Cardiac septum (tissue), 1 donor: Measurements from ENCODE around the gene ANKRD63. TPM values are rescaled to one million over a fixed set of nuclear protein-coding genes. Genes with fewer than 3 reads are reported as not detected.

ENCODE experiments used
- DNase-seq: peaks from one replicate; pipeline ENCODE4 v3.0.0-alpha.2; 2020; ENCODE audit warnings: low spot score
- intact Hi-C: fragments of 100-400 bp; cut with DNase I; formaldehyde crosslinking; loops from one replicate; pipeline ENCODE4 v1.14.0; 2022
- total RNA-seq: library from RNA; stranded (reverse); fragmentation: NEBNext Ultra II Directional; extraction: Animal tissue kit (Norgen Biotek cat#: 25700); gene quantifications from one replicate; pipeline ENCODE4 v1.2.1, GENCODE V29; 2021
- donor health status: DM: no; HTN: no; CAD: no.

ANKRD63 gene
- total RNA-seq, 1 donor from 2014 or later = not detected

DNA sequence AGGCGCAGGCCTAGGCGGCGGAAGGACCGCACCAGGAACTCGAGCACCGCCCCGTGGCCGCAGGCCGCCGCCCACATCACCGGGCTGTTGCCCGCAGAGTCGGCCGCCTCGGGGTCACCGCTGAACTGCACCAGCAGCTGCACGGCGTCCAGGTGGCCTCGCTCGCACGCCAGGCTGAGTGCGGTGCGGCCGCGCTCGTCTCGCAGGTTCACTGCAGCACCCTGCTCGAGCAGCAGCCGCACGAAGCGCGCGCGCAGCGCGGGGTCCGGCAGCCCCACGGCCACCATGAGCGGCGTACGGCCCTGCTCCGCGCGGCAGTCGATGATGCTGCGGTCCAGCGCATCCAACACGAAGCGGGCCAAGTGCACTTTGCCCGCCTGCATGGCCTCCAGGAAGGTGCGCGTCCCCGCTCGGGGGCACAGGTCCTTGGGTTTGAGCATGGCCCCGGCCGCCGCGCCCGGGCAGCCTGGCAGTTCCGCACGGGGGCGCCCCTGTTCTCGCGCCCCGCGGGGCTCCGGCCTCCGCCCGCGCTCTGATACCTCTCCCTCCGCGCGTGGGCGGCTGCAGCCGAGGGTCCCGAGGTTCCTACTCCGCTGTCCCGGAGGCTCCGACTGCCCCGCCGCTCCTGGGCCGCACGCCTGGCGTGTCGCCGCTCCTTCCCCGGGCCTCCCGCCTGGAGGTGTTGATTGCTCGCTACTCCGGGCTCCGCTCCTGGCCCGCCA is 556 bp downstream of the ANKRD63 start:
- intact Hi-C loops = loop anchor here (5.0 kb wide), 1 partner anchor 75 kb away; the partner anchor contains the start of gene DISP2

DNA sequence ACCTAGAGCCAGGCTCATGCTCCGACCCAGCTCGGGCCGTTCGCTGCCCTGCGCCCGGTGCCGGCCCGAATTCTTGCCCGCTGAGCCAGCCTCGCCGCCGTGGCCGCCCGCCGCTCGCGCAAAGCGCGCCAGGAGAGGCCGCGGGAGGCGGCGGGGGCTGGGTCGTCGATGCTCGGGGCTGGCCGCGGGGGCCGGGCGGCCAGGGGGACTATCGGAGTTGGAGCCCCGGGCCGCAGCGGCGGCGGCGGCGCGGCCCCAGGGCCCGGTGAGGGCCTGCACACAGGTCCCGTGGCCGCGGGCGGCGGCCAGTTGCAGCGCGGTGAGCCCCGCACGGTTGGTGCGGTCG is 1.1 kb downstream of the ANKRD63 start:
- intact Hi-C loops = loop anchor here (2.0 to 5.0 kb wide), 2 partner anchors 76 to 141 kb away; partner anchors contain the start of gene DISP2
- no peak for DNase-seq

More for the DNA sequence above, 556 bp downstream of the ANKRD63 start:
- DNase-seq = peak; percentile 87

DNA sequence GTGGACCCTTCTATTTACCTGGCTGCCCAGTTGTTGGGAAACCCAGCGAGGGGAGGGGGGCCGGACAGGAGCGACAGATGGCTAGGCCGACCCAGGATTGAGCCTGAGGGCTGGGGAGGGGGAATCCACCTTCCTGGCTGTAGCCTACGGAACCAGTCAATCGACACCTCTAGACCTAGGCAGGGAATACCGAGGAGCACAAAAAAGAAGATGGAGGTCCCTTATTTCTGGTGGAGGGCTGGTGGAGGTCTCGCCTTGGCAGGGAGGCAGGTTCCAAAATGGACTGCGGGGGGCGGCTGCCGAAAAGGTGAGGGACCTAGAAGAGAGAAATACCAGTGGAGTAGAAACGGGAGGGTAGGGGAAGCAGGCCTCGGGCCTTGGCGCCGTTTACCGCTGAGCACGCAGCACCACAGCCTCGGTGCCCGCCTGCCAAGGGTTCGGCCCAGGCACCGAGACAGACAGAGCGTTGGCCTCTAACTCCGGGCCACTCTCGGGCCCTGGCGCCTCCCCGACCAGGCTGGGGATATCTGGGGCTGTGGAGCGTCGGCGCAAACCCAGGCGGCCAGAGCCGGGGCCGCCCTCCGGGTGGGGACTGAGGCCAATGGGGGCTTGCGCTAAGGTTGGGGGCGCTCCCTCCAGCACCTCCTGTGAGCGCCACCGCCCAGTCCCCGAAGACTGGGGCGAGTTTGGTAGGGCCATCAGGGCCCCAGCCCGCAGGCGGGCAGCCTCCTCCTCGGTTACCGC is 1.6 kb downstream of the ANKRD63 start:
- intact Hi-C loops = loop anchor here (2.0 to 5.0 kb wide), 2 partner anchors 76 to 142 kb away; partner anchors contain the start of gene DISP2
- no peak for DNase-seq

DNA sequence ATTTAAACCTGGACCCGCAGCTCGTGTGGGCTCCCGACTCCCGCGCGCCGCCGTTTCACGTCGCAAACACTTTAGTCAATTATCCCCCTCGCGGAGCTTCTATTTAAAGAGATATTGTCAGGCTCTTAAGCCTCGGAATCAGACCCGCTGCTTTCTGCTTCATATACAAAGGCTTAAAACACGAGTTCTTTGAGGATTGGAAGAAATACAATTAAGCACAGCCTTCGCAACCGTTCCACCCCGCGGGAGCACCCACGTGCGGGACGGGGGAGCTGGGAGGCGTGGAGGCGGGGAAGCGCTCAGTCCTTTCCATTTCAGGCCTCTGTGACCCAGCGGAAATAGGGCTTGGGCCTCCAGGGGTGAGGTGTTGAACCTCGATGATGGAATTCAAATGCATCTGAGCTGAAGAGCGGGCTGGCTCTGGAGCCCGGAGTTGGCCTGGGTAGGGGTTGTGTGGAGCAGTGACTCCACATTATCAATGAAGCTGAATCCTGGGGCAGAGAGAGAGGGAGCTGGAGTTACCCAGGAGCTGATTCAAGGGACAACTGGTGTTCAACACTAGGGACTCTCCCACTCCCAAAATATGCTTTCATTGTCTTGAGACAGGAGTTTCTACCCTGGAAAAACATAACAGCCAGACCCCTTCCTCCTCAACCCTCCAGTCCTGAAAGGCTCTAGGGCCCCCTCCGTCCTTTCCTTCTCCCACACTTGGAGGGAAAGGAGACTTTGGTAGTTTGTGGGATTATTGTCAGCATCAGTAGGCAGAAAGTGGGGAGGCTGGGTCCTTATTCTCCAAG is 2.4 kb downstream of the ANKRD63 start:
- no peak for DNase-seq
- intact Hi-C loops = loop anchor here (2.0 to 5.0 kb wide), 2 partner anchors 77 to 142 kb away; partner anchors contain the start of gene DISP2

DNA sequence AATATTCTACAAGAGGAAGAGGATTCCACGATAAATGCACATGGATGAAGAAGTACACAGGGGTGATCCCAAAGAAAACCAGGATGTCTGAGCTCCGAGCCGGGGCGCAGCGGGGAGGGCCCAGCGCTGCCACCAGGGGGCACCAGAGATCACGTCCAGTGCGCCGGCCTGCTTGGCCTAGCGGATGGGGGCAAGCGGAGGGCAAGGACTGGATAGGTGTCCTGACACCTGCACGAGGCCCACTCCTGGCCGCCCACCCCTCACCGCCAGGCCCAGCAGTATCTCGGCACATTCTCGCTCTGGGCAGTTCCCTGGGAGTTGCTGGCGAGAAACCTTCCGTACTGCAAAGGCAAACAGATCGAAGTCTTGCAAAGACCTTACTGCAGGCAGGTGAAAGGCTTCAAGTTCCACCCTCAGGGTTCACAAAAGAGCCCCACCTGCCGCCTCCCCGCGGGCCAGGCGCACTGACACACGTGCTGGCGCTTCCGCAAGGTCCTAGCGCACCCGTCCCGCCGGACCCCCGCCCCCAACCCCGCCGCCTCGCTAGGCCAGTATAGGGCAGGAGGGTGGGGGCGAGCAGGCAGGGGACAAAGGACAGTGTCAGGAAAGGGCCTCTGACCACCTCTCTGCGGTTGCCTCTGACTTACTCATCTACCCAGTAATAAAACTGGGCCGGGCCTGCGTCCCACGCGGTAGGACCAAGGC is 3.3 kb downstream of the ANKRD63 start:
- DNase-seq = peak; percentile 89
- intact Hi-C loops = loop anchor here (1.0 to 5.0 kb wide), 3 partner anchors 31 to 143 kb away; partner anchors contain the start of gene DISP2

DNA sequence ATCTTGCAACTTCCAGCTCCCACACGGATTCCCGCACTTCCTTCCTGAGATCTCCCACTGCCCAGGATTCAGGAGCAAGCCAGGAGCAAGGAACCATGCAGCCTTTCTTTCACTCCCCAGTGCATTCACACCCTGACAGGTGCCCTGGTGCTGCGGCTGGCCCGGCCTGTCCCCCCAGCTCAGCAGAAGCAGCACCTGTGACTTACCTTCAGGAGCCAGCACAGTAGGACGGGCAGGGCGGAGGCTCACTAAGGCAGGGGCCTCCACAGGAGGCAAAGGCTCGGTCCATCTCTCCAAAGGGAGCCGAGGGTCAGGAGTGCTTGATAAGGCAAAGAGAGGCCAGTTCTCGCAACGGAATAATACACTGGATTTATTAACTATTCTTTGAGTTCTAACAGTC is 4.8 kb downstream of the ANKRD63 start:
- DNase-seq = no peak
- intact Hi-C loops = no loop called here

DNA sequence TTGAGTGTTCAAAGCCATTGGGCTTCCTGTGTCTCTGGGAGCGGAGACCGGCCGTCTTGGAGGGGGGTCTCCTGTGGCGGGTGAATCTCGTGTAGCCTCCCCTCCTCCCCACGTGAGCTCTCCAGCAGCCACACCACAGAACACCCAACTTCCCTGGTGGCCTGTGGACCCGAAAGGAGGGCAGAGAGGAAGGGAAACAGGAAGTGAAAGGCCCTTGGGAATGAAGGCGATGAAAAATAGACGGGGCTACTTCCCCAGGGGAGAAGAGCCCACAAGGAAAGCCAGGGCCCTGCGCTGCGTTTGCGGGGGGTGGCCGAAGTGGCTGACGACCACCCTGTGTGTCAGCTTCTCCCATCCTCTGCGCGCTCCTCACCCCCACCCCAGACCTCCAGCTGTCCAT is 5.4 kb downstream of the ANKRD63 start:
- intact Hi-C loops = no loop called here
- no peak for DNase-seq

DNA sequence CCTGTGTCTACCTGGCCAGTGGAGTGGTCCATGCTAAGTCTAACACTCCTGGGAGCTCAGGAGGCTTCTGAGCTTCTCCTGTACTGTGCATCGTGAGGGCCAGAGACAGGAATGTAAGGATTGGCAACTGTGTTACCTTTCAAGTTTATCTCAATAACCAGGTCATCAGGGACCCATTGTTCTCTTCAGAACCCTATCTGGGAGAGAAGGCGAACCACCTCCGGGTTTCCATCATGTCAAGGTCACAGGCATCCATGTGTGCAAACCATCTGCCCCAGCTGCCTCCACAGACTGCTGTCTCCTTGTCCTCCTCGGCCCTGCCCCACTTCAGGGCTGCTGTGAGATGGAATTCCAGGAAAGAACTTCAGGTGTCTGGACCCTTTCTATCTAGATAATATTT is 5.9 kb downstream of the ANKRD63 start:
- no peak for DNase-seq
- intact Hi-C loops = no loop called here

DNA sequence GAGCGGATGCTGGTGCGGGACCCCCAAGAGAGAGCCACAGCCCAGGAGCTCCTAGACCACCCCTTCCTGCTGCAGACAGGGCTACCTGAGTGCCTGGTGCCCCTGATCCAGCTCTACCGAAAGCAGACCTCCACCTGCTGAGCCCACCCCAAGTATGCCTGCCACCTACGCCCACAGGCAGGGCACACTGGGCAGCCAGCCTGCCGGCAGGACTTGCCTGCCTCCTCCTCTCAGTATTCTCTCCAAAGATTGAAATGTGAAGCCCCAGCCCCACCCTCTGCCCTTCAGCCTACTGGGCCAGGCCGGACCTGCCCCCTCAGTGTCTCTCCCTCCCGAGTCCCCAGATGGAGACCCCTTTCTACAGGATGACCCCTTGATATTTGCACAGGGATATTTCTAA is 6.9 kb downstream of the ANKRD63 start:
- intact Hi-C loops = loop anchor here (2.0 kb wide), 1 partner anchor 59 kb away; no protein-coding TSS in a partner anchor
- no peak for DNase-seq

DNA sequence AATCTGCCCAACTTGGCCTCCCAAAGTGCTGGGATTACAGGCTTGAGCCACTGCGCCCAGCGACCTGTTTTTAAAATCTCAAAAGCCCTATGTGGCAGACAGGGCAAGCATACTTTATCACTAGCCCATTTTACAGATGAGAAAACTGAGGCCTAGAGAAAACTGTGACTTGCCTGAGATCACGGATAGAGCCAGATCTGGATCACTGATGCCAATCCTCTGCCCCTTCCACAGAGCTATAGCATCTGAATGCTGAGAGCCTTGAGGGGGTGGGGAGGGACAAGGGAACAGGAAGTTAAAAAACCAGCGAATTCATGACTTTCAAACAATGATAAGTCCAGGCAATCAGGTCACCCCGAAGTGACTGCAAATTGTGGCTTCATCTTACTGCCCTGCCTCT is 7.3 kb downstream of the ANKRD63 start:
- DNase-seq = no peak
- intact Hi-C loops = loop anchor here (2.0 kb wide), 1 partner anchor 59 kb away; no protein-coding TSS in a partner anchor

DNA sequence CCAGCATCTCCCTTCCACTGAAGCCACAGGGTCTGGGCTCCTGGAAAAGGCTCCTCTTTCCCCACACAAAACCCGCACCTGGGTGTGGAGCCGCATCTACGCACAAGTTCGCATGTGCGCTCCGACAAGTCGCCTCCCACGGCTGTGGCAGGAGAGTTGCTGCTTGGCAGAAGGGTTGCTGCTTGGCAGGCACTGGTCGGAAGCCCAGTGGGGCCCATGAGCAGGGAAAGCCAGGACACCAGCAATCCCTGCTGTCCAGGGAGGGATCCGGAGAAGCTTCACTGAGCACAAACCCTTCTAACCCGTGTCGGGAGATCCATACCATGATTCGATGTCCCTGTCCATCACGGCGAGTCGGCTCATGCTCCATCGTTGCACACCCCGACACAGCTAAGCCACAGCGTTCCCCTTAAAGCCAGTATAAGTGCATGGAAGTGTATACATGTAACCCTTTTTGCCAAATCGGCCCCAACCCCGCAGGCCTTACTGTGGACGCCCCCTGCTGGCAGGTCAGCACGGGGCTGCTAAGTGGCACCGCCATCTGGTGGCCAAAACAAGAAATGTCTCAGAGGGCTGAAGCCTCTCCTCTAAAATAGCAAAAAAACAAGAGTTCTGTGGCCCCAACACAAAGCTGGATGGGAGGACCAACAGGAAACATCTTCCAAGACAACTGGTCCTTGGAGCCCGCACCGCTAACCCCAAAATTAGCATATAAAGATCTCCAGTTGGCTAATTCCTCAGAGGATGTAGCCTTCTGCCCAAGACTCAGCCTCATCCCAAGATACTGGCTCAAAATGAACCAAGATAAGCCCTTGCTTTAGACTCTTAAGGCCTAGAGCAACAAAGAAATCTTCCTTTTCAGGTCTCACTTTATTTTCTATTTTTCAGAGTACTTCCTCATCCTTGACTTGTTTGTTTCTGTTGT is 8.3 kb downstream of the ANKRD63 start:
- DNase-seq = peak; percentile 91
- intact Hi-C loops = loop anchor here (1.0 to 2.0 kb wide), 2 partner anchors 58 to 230 kb away; no protein-coding TSS in a partner anchor

DNA sequence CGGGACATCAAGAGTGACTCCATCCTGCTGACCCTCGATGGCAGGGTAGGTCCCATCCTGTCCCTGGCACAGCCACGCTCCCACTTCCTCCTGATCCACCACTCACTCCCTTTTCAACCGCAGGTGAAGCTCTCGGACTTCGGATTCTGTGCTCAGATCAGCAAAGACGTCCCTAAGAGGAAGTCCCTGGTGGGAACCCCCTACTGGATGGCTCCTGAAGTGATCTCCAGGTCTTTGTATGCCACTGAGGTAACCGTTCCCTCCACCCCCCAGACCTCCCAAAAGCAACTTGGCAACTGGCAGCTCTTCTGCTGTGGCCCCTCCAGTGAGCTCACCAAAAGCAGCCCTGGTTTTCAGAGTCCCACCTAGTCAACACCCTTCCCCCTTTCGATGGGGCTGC is 9.4 kb downstream of the ANKRD63 start:
- intact Hi-C loops = no loop called here
- DNase-seq = no peak

DNA sequence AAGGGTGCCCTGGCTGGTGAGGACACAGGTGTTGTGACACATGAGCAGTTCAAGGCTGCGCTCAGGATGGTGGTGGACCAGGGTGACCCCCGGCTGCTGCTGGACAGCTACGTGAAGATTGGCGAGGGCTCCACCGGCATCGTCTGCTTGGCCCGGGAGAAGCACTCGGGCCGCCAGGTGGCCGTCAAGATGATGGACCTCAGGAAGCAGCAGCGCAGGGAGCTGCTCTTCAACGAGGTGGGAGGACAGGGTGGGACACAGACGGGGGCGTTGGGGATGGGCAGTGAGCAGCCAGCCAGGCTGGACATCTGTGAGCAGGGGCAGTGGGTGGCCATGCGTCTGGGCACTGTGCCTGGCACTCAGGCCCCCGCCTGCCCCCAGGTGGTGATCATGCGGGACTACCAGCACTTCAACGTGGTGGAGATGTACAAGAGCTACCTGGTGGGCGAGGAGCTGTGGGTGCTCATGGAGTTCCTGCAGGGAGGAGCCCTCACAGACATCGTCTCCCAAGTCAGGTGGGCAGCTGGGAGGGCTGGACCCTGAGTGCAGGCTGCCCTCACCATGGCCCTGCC is 10.3 kb downstream of the ANKRD63 start:
- intact Hi-C loops = no loop called here
- no peak for DNase-seq

DNA sequence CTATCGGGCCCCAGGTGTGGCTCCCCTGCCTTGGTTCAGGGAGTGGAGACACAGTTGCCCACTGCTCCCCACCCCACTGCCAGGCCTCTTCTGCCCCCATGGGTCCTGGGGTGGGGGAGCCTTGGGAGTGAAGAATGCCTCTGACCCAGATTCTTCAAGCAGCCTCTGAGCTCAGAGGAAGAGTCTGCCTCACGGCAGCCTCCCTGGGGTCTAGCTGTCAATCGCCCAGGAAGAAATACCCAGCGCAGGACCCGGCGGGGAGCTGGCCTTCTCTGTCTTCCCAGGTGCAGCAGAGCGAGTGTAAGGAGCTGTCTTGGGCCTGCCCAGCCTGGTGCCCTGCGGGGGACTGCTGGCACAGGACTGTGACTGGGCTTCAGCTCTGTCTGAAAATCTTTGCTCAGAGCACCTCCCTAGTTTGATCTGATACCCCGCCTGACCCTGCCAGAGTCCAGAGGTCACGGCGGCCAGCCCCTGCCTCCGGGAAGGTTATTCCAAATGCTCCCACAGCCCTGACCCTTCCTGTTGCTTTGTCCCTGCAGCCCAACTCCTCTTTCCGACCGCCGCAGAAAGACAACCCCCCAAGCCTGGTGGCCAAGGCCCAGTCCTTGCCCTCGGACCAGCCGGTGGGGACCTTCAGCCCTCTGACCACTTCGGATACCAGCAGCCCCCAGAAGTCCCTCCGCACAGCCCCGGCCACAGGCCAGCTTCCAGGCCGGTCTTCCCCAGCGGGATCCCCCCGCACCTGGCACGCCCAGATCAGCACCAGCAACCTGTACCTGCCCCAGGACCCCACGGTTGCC is 11.0 kb downstream of the ANKRD63 start:
- DNase-seq = no peak
- intact Hi-C loops = no loop called here

DNA sequence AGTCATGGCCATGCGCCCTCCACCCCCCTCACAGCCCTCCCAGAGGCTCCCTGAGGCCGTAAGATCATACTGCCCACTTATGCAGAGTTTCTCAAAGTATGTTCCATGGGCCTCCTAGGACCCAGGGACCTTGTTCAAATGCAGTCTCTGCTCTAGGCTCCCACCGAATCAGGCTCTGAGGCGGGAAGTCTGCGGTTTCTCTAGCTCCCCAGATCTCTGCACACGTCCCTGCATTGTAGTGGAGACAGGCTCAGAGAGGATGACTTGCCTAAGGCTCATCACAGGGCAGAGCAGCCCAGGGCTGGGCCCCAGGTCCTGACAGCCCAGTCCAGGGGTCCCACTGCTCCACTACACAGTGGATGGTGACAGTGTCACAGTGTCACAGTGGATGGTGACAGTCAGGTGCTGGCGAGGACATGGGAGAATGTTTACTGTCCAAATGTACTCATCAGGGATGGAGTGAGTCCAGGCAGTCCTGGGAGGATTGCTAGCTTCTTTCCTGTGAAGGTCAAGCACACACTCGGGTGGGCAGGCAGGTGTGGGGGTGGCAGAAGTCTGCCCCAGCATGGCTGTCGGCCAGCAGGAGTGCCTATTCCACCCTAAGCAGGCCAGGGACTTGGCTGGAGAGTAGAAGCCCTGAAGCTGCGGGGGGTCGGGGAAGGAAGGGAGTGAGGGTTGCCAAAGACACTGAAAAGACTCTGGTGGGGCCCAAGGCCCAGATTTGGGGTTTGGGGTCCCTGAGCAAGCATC is 12.4 kb downstream of the ANKRD63 start:
- intact Hi-C loops = no loop called here
- DNase-seq = no peak

DNA sequence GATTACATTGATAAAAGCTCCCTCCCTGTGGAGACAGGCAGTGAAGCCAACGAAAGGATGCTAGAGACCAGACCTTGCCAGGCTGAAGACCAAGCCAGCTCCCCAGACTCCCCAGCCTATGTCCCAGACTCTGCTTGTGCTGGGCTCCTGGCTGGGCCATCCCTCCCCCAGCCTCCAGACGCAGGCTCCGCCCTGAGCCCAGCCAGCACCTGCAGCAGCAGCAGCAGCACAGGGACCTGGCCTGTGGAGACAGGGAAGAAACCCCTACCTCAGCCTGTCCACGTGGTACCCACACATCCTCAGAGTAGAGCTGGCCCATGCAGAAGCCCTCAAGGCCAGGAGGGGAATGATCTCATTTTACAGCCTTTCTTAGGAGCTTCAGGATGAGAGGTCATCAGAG is 13.3 kb downstream of the ANKRD63 start:
- intact Hi-C loops = no loop called here
- DNase-seq = no peak
